Activated CD4-positive, alpha-beta T cell treated with anti-CD3 and anti-CD28 coated beads, Interleukin-2, amount 50 U/mL, for 4 hours (primary cell): Measurements from ENCODE around the gene IGSF9.

Source experiments
- DNase-seq, 2 experiments: peaks; one replicate each; pipeline ENCODE4 v3.0.0-alpha.2; 2020

IGSF9 gene

GRCh38 chr1:159945483-159946241 lies at the start of gene IGSF9:
IGSF9 (minus strand) TSS chr1:159945613; CDS start chr1:159943454, 2,159 bp downstream.
- DNase-seq: peak; percentile 71 to 72

GRCh38 chr1:159994896-159995295 lies 49.5 kb upstream of the IGSF9 start:
- no peak for DNase-seq

GRCh38 chr1:159993911-159994310 lies 48.5 kb upstream of the IGSF9 start:
- DNase-seq: no peak

- DNase-seq: no peak
Observed at GRCh38 chr1:159992161-159992560, 46.7 kb upstream of the IGSF9 start.

GRCh38 chr1:159991513-159991912 lies 46.1 kb upstream of the IGSF9 start:
- DNase-seq: no peak

- no peak for DNase-seq
Observed at GRCh38 chr1:159990005-159990404, 44.6 kb upstream of the IGSF9 start.

GRCh38 chr1:159989581-159989980 lies 44.2 kb upstream of the IGSF9 start:
- DNase-seq: no peak

GRCh38 chr1:159988006-159988405 lies 42.6 kb upstream of the IGSF9 start:
- DNase-seq: no peak

GRCh38 chr1:159987186-159987585 lies 41.8 kb upstream of the IGSF9 start:
- DNase-seq: no peak

- no peak for DNase-seq
Observed at GRCh38 chr1:159986531-159986930, 41.1 kb upstream of the IGSF9 start.

- DNase-seq: no peak
Observed at GRCh38 chr1:159986093-159986492, 40.7 kb upstream of the IGSF9 start.

GRCh38 chr1:159985473-159985872 lies 40.1 kb upstream of the IGSF9 start:
- no peak for DNase-seq

- no peak for DNase-seq
Observed at GRCh38 chr1:159983681-159984080, 38.3 kb upstream of the IGSF9 start.

GRCh38 chr1:159982280-159982679 lies 36.9 kb upstream of the IGSF9 start:
- no peak for DNase-seq

GRCh38 chr1:159981351-159982055 lies 36.1 kb upstream of the IGSF9 start:
- no peak for DNase-seq

GRCh38 chr1:159980786-159981185 lies 35.4 kb upstream of the IGSF9 start:
- DNase-seq: no peak

- no peak for DNase-seq
Observed at GRCh38 chr1:159980076-159980475, 34.7 kb upstream of the IGSF9 start.

GRCh38 chr1:159979257-159979656 lies 33.8 kb upstream of the IGSF9 start:
- no peak for DNase-seq

- DNase-seq: no peak
Observed at GRCh38 chr1:159978107-159978398, 32.6 kb upstream of the IGSF9 start.

GRCh38 chr1:159977364-159978106 lies 32.1 kb upstream of the IGSF9 start:
- no peak for DNase-seq

- no peak for DNase-seq
Observed at GRCh38 chr1:159974350-159974965, 29.0 kb upstream of the IGSF9 start.

- DNase-seq: no peak
Observed at GRCh38 chr1:159973350-159973940, 28.0 kb upstream of the IGSF9 start.
